GM12873 (cell line): ENCODE measurements around the gene MYT1.

Source experiments
- CTCF ChIP-seq: IDR thresholded peaks from 2 replicates; pipeline ENCODE4 v1.5.1; 2012; ENCODE audit warnings: low read depth, mild to moderate bottlenecking, moderate library complexity, low read length, control low read depth; ENCODE audit not compliant: insufficient read depth; ENCODE audit errors: missing control alignments

Gene MYT1

GRCh38 chr20:64266988-64267387 is 102.7 kb downstream of the MYT1 start:
- no peak for TF ChIP-seq CTCF

GRCh38 chr20:64268174-64268573 is 103.9 kb downstream of the MYT1 start:
- no peak for TF ChIP-seq CTCF

- no peak for TF ChIP-seq CTCF
These were observed 105.6 kb downstream of the MYT1 start for GRCh38 chr20:64269604-64270411.

- TF ChIP-seq CTCF, result no peak
These were observed 107.4 kb downstream of the MYT1 start for GRCh38 chr20:64271636-64272035.

- TF ChIP-seq CTCF, result no peak
These were observed 108.9 kb downstream of the MYT1 start for GRCh38 chr20:64273109-64273508.

- no peak for TF ChIP-seq CTCF
These were observed 112.6 kb downstream of the MYT1 start for GRCh38 chr20:64276817-64277216.

- no peak for TF ChIP-seq CTCF
These were observed 113.5 kb downstream of the MYT1 start for GRCh38 chr20:64277571-64278316.
